ENCODE results near the gene SFXN4. TPM values are rescaled to one million over a fixed set of nuclear protein-coding genes. Genes with fewer than 3 reads are reported as not detected.

SFXN4 gene
- total and polyA plus RNA-seq, 2 of the 13 experiments (the other 11 are each of a cell fraction or from before 2014, with no cell fraction given), result 47.7 to 64.9 TPM

DNA sequence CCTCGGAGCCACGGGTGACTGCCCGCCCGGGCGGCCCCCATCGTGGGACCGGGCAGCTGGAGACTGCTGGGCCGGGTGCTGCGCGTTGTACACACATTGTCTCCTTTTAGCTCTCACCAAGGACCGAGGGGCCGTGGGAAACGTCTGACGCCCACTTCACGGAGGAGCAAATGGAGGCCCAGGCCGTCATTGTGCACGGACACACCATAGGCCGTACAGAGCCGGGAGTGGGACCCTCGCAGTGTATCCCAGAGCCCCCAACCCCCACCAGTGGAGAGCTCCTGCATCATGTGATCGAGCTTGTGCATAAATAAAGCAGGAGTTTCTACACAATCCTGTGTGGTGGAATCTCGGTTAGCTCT is 60.9 kb downstream of the SFXN4 start (continued):
- TF ChIP-seq, protein P1, sequence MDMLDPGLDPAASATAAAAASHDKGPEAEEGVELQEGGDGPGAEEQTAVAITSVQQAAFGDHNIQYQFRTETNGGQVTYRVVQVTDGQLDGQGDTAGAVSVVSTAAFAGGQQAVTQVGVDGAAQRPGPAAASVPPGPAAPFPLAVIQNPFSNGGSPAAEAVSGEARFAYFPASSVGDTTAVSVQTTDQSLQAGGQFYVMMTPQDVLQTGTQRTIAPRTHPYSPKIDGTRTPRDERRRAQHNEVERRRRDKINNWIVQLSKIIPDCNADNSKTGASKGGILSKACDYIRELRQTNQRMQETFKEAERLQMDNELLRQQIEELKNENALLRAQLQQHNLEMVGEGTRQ (IDR thresholded peaks at IDR 0.05; ENCODE audit: low read depth, low read length), result no peak
- TF ChIP-seq, protein P1 (CRISPR knock-in tag; IDR thresholded peaks at IDR 0.05; ENCODE audit: borderline replicate concordance), result peak; percentile 22; the same call in 1 of the 2 replicates
- no peak for TF ChIP-seq NFIB (CRISPR knock-in tag; IDR thresholded peaks at IDR 0.05; ENCODE audit: borderline replicate concordance)
- TF ChIP-seq ZNF567 (CRISPR knock-in tag; IDR thresholded peaks at IDR 0.05; ENCODE audit: borderline replicate concordance), result 0 out of 2 replicates have a peak, but pooled peaks have one; percentile 22
- no peak for TF ChIP-seq ZNF207 (IDR thresholded peaks at IDR 0.05; ENCODE audit: borderline replicate concordance)
- TF ChIP-seq, protein P2, sequence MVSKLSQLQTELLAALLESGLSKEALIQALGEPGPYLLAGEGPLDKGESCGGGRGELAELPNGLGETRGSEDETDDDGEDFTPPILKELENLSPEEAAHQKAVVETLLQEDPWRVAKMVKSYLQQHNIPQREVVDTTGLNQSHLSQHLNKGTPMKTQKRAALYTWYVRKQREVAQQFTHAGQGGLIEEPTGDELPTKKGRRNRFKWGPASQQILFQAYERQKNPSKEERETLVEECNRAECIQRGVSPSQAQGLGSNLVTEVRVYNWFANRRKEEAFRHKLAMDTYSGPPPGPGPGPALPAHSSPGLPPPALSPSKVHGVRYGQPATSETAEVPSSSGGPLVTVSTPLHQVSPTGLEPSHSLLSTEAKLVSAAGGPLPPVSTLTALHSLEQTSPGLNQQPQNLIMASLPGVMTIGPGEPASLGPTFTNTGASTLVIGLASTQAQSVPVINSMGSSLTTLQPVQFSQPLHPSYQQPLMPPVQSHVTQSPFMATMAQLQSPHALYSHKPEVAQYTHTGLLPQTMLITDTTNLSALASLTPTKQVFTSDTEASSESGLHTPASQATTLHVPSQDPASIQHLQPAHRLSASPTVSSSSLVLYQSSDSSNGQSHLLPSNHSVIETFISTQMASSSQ (IDR thresholded peaks at IDR 0.05; ENCODE audit: low read depth), result no peak
- TF ChIP-seq, protein P2 (CRISPR knock-in tag; IDR thresholded peaks at IDR 0.05; ENCODE audit: borderline replicate concordance), result no peak
- TF ChIP-seq, protein P3, sequence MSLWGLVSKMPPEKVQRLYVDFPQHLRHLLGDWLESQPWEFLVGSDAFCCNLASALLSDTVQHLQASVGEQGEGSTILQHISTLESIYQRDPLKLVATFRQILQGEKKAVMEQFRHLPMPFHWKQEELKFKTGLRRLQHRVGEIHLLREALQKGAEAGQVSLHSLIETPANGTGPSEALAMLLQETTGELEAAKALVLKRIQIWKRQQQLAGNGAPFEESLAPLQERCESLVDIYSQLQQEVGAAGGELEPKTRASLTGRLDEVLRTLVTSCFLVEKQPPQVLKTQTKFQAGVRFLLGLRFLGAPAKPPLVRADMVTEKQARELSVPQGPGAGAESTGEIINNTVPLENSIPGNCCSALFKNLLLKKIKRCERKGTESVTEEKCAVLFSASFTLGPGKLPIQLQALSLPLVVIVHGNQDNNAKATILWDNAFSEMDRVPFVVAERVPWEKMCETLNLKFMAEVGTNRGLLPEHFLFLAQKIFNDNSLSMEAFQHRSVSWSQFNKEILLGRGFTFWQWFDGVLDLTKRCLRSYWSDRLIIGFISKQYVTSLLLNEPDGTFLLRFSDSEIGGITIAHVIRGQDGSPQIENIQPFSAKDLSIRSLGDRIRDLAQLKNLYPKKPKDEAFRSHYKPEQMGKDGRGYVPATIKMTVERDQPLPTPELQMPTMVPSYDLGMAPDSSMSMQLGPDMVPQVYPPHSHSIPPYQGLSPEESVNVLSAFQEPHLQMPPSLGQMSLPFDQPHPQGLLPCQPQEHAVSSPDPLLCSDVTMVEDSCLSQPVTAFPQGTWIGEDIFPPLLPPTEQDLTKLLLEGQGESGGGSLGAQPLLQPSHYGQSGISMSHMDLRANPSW (CRISPR knock-in tag; IDR thresholded peaks at IDR 0.05; ENCODE audit: borderline replicate concordance), result no peak
- no peak for TF ChIP-seq IKZF4 (CRISPR knock-in tag; IDR thresholded peaks at IDR 0.05; ENCODE audit: borderline replicate concordance, low read depth, not compliant biosample characterization)
- TF ChIP-seq ZNF552 (CRISPR knock-in tag; IDR thresholded peaks at IDR 0.05; ENCODE audit: borderline replicate concordance), result no peak
